PC-3 (cell line): ENCODE results near the gene NFYB. TPM values are rescaled to one million over a fixed set of nuclear protein-coding genes. Genes with fewer than 3 reads are reported as not detected.

Experiments
- ATAC-seq: fragments of 200-7000 bp; cut with Tn5 transposase; 2 replicates; pipeline ENCODE4 v1.9.1; 2020; ENCODE audit warnings: mild to moderate bottlenecking, moderate library complexity
- BruUV-seq: library from RNA; stranded (reverse); fragments of 400-500 nt; replicated peaks from 2 replicates; lab custom pipeline; 2021; lab: Mats Ljungman, UMichigan
- CTCF ChIA-PET: fragments of 300-600 bp; sonication (Branson Sonifier 250); formaldehyde crosslinking; loops from one replicate; lab custom pipeline; 2022; ENCODE audit warnings: antibody characterized with exemption; lab: Charles Lee
- POLR2A ChIA-PET: fragments of 300-600 bp; sonication (Branson Sonifier 250); formaldehyde crosslinking; loops from one replicate; lab custom pipeline; 2022; ENCODE audit warnings: antibody characterized with exemption; ENCODE audit not compliant: unreplicated experiment; lab: Charles Lee
- DNase-seq: peaks from one replicate; pipeline ENCODE4 v3.0.0-alpha.2; 2015
- H2AFZ ChIP-seq: fragments of 300-600 bp; sonication (generic); 2 replicates; pipeline ENCODE4 v1.6.0; 2016; ENCODE audit warnings: antibody characterized with exemption, low read length
- H3F3A ChIP-seq: fragments of 300-600 bp; sonication (generic); one replicate; pipeline ENCODE4 v1.6.0; 2017; ENCODE audit warnings: antibody characterized with exemption, low read length, control low read depth, mild to moderate bottlenecking; ENCODE audit not compliant: unreplicated experiment
- H3K27ac ChIP-seq: fragments of 300-600 bp; sonication (generic); 2 replicates; pipeline ENCODE4 v1.5.1; 2016; ENCODE audit warnings: mild to moderate bottlenecking, low read length
- H3K27me3 ChIP-seq: fragments of 300-600 bp; sonication (generic); 2 replicates; pipeline ENCODE4 v1.6.1; 2016; ENCODE audit warnings: low read length, mixed read lengths
- H3K36me3 ChIP-seq: fragments of 300-600 bp; sonication (generic); 2 replicates; pipeline ENCODE4 v1.6.1; 2016; ENCODE audit warnings: low read depth, mixed run types, low read length, mixed read lengths
- H3K4me1 ChIP-seq: fragments of 300-600 bp; sonication (generic); 2 replicates; pipeline ENCODE4 v1.5.1; 2016; ENCODE audit warnings: low read length; ENCODE audit not compliant: insufficient read depth
- H3K4me2 ChIP-seq: fragments of 300-600 bp; sonication (generic); 2 replicates; pipeline ENCODE4 v1.6.0; 2016; ENCODE audit warnings: low read length
- H3K4me3 ChIP-seq: fragments of 300-600 bp; sonication (generic); 2 replicates; pipeline ENCODE4 v1.5.1; 2016; ENCODE audit warnings: mild to moderate bottlenecking, low read length, mixed read lengths
- H3K79me2 ChIP-seq: fragments of 300-600 bp; sonication (generic); 2 replicates; pipeline ENCODE4 v1.6.1; 2017; ENCODE audit warnings: low read length, mixed read lengths
- H3K9ac ChIP-seq: fragments of 300-600 bp; sonication (generic); 2 replicates; pipeline ENCODE4 v1.6.0; 2016; ENCODE audit warnings: mild to moderate bottlenecking, low read length
- H3K9me2 ChIP-seq: fragments of 300-600 bp; sonication (generic); replicated peaks from 2 replicates; pipeline ENCODE4 v1.6.1; 2016; ENCODE audit warnings: mixed run types, low read length, mixed read lengths
- H3K9me3 ChIP-seq: fragments of 300-600 bp; sonication (generic); 2 replicates; pipeline ENCODE4 v1.6.1; 2016; ENCODE audit warnings: low read length, mixed read lengths
- H4K20me1 ChIP-seq: fragments of 300-600 bp; sonication (generic); 2 replicates; pipeline ENCODE4 v1.6.1; 2016; ENCODE audit warnings: low read length, mixed read lengths
- EZH2 ChIP-seq: fragments of 300-600 bp; sonication (generic); IDR thresholded peaks from one replicate; pipeline ENCODE4 v1.6.1; 2017; ENCODE audit warnings: antibody characterized with exemption, mild to moderate bottlenecking, low read length; ENCODE audit not compliant: unreplicated experiment
- EZH2phosphoT487 ChIP-seq: fragments of 300-600 bp; sonication (generic); IDR thresholded peaks from 2 replicates; pipeline ENCODE4 v1.6.1; 2018; ENCODE audit warnings: mild to moderate bottlenecking, antibody characterized with exemption, low read length, borderline replicate concordance
- intact Hi-C: fragments of 100-400 bp; cut with micrococcal nuclease; formaldehyde crosslinking; loops from 2 replicates; pipeline ENCODE4 v1.9.0; 2023
- total RNA-seq: library from RNA; depleted of rRNA; stranded (reverse); fragments of >200 nt; gene quantifications from 2 replicates; pipeline ENCODE4 v1.2.3, GENCODE V29; 2014
- TF ChIP-seq, protein P1 (sequence below): fragments of 300-600 bp; sonication (generic); conservative IDR thresholded peaks from 2 replicates; pipeline ENCODE4 v1.5.1; 2017; ENCODE audit warnings: antibody characterized with exemption, low read depth, mild to moderate bottlenecking, low read length

The NFYB gene
- total RNA-seq, 1 experiment from 2014 or later, result 20.6 TPM

DNA sequence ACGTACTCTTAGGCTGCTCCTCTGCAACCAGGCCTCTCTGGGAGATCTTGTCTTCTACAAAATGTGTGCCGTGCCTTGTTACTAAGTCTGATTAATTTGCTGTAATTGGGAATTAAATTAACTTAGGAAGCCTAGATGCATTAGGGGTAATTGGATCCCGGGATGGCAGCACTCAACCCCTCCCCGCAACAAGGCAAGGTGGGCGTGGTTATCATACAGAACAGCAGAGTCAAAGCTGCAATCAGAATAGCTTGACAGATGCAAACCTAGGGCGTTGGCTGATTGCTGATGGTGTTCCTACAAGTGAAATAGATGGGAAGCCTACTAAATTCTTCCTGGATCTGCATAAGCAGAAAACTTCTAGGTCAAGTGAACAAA, 34.5 kb upstream of the NFYB start:
- Histone ChIP-seq H3K79me2 (no peaks in the 10 kb centered on the region), H2AFZ (no peak overlapping the region), H3K9me3 (no peaks in the 10 kb centered on the region), H3K9me2 (no peaks in the 10 kb centered on the region), H3K27ac (no peak overlapping the region), H3K9ac (no peak overlapping the region), H3K36me3 (no peaks in the 10 kb centered on the region), H3F3A (peaks cover 6% of the 10 kb centered on the region), H3K4me3 (no peak overlapping the region), H3K27me3 (no peaks in the 10 kb centered on the region), H3K4me1 (peaks cover 5% of the 10 kb centered on the region), H4K20me1 (no peaks in the 10 kb centered on the region), H3K4me2 (no peak overlapping the region)
- ChIA-PET CTCF (no interaction called here), POLR2A (no interaction called here)
- BruUV-seq, result no TSS peak
- ATAC-seq (no peak), DNase-seq (no peak)
- intact Hi-C loops, result no loop called here
- TF ChIP-seq EZH2 (no peak), EZH2phosphoT487 (no peak)
- TF ChIP-seq, protein P1, sequence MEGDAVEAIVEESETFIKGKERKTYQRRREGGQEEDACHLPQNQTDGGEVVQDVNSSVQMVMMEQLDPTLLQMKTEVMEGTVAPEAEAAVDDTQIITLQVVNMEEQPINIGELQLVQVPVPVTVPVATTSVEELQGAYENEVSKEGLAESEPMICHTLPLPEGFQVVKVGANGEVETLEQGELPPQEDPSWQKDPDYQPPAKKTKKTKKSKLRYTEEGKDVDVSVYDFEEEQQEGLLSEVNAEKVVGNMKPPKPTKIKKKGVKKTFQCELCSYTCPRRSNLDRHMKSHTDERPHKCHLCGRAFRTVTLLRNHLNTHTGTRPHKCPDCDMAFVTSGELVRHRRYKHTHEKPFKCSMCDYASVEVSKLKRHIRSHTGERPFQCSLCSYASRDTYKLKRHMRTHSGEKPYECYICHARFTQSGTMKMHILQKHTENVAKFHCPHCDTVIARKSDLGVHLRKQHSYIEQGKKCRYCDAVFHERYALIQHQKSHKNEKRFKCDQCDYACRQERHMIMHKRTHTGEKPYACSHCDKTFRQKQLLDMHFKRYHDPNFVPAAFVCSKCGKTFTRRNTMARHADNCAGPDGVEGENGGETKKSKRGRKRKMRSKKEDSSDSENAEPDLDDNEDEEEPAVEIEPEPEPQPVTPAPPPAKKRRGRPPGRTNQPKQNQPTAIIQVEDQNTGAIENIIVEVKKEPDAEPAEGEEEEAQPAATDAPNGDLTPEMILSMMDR, result no peak

DNA sequence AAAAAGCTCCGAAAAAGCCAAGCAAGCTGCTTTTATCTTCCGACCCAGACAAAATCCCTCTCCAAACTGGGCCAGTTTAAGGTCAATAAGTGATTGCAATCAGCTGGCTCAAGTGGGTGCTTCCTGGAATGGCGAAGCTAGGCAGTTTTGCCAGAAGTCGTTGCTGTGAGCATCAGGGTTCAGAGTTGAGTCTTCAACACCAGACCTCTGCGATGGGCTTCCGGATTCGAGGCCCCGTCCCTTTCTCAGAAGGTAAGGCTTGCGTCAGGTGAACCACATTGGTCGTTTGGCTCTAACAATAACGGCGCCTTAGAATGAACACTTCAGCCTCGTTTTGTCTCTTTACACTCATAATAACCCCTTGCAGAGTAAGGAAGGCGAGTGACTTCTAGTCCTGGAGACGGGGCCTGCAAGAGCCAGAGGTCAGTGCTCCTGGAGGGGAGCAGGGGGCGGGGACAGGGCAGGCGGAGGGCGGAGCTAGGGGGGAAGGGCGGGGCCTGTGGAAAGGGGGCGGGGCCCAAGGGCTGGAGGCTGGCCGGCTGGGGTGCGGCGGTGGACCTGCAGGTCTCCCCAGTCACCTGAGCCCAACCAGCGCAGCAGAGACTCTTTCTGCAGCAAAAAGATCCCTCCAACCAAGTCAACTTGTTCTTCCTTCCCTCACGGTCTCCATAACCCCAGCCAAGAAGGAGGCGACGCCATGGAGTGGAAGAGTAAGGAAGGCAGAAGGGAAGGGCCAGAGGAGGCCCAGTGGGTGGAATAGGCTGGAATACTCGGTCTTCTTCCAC, 34.0 kb upstream of the NFYB start:
- DNase-seq (no peak), ATAC-seq (no peak)
- no peak overlapping the region for H3K4me3 ChIP-seq
- H4K20me1 ChIP-seq, result no peaks in the 10 kb centered on the region
- intact Hi-C loops, result no loop called here
- H3K27ac ChIP-seq, result no peak overlapping the region
- H3K79me2 ChIP-seq, result no peaks in the 10 kb centered on the region
- no peaks in the 10 kb centered on the region for H3K9me2 ChIP-seq
- H3K4me1 ChIP-seq, result no peaks in the 10 kb centered on the region; the same call in 1 of the 2 replicates
- no peak for TF ChIP-seq EZH2
- TF ChIP-seq, protein P1, result no peak
- no peak for TF ChIP-seq EZH2phosphoT487
- CTCF ChIA-PET, result no interaction called here
- H3K9me3 ChIP-seq, result no peaks in the 10 kb centered on the region
- BruUV-seq, result no TSS peak
- POLR2A ChIA-PET, result no interaction called here
- H2AFZ ChIP-seq, result no peak overlapping the region
- H3K36me3 ChIP-seq, result no peaks in the 10 kb centered on the region
- H3K4me2 ChIP-seq, result no peak overlapping the region
- no peaks in the 10 kb centered on the region for H3K27me3 ChIP-seq
- H3K9ac ChIP-seq, result no peak overlapping the region
- H3F3A ChIP-seq, result peaks cover 1% of the 10 kb centered on the region

DNA sequence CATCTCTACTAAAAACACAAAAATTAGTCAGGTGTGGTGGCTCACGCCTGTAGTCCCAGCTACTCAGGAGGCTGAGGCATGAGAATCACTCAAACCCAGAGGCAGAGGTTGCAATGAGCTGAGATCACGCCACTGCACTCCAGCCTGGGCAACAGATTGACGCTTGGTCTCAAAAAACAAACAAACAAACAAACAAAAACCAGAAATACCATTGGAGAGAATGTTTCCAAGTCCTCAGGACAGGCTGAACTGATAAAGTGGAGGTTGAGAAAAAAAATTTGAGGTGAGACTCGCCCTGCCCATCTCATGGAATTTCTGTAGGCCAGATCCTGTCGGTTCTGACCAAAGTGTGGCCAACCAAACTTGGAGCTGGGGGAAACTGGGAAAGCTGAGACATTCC, 30.6 kb upstream of the NFYB start:
- H3K9ac ChIP-seq, result no peak overlapping the region
- CTCF ChIA-PET, result no interaction called here
- no peak for TF ChIP-seq EZH2

More for the DNA sequence above, 30.6 kb upstream of the NFYB start:
- no peaks in the 10 kb centered on the region for H4K20me1 ChIP-seq
- H3F3A ChIP-seq, result no peaks in the 10 kb centered on the region
- ATAC-seq (no peak), DNase-seq (no peak)
- no peaks in the 10 kb centered on the region for H3K9me3 ChIP-seq
- H3K4me3 ChIP-seq, result no peak overlapping the region
- H3K4me1 ChIP-seq, result no peaks in the 10 kb centered on the region; the same call in 1 of the 2 replicates
- H3K36me3 ChIP-seq, result no peaks in the 10 kb centered on the region
- no peaks in the 10 kb centered on the region for H3K9me2 ChIP-seq
- H3K27ac ChIP-seq, result no peak overlapping the region
- H3K4me2 ChIP-seq, result no peak overlapping the region
- H2AFZ ChIP-seq, result no peak overlapping the region
- intact Hi-C loops, result no loop called here
- no TSS peak for BruUV-seq
- POLR2A ChIA-PET, result no interaction called here
- H3K79me2 ChIP-seq, result no peaks in the 10 kb centered on the region
- H3K27me3 ChIP-seq, result no peaks in the 10 kb centered on the region
